C4-2B (cell line): ENCODE data around the gene TPRG1L.

Experiments
- CTCF ChIP-seq: fragments of 450-650 bp; conservative IDR thresholded peaks from 2 replicates; pipeline ENCODE4 v1.5.1; 2017; ENCODE audit warnings: mild to moderate bottlenecking
- ZFX ChIP-seq: fragments of 450-650 bp; IDR thresholded peaks from 2 replicates; pipeline ENCODE4 v1.6.1; 2017

DNA sequence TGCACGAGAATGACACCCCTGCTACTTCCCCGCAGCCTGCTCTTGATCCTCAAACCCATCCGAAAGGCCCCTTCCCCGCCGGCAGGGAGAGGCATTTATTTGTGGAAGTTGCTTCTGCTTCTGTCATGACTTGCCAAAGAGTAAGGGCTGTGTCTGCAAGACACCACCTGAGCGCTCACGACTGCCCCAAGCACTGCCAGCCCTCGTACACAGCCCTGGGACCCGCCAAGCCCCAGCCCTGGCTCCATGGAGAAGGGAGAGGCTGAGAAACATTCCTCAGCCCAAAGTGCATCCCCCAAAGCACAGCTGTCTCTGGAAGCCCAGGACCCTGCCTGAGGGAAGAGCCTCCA lies 6.3 kb upstream of the TPRG1L start:
- TF ChIP-seq CTCF: no peak
- no peak for TF ChIP-seq ZFX
